Lower lobe of right lung (tissue), 2 donors: ENCODE data around the gene PAQR4. TPM values are rescaled to one million over a fixed set of nuclear protein-coding genes. Genes with fewer than 3 reads are reported as not detected.

Experiments
- ATAC-seq, 2 donors: fragments of 200-7000 bp; cut with Tn5 transposase; one replicate each; pipeline ENCODE4 v1.9.1; 2020 to 2022; ENCODE audit warnings: mild to moderate bottlenecking in 2 of 2, moderate library complexity in 2 of 2
- DNase-seq: peaks from one replicate; pipeline ENCODE4 v3.0.0-alpha.2; 2020
- H3K27ac ChIP-seq: fragments of 200-600 bp; one replicate; pipeline ENCODE4 v1.8.0; 2022
- H3K27me3 ChIP-seq: fragments of 200-600 bp; one replicate; pipeline ENCODE4 v1.8.0; 2022; ENCODE audit warnings: low read depth
- H3K36me3 ChIP-seq: fragments of 200-600 bp; one replicate; pipeline ENCODE4 v1.8.0; 2022; ENCODE audit warnings: mild to moderate bottlenecking
- H3K4me1 ChIP-seq: fragments of 200-600 bp; one replicate; pipeline ENCODE4 v1.8.0; 2022
- H3K4me3 ChIP-seq: fragments of 200-600 bp; one replicate; pipeline ENCODE4 v1.8.0; 2022; ENCODE audit warnings: mild to moderate bottlenecking
- H3K9me3 ChIP-seq: fragments of 200-600 bp; one replicate; pipeline ENCODE4 v1.8.0; 2022
- intact Hi-C: fragments of 100-400 bp; cut with DNase I; formaldehyde crosslinking; loops from one replicate; pipeline ENCODE4 v1.11.0; 2022
- total RNA-seq: library from RNA; stranded (reverse); fragmentation: NEBNext Ultra II Directional; extraction: Animal tissue kit (Norgen Biotek cat#: 25700); gene quantifications from one replicate; pipeline ENCODE4 v1.2.1, GENCODE V29; 2021
- TF ChIP-seq, protein P1 (sequence below): fragments of 200-600 bp; IDR thresholded peaks from one replicate; pipeline ENCODE4 v1.8.0; 2022; ENCODE audit warnings: antibody characterized with exemption, mild to moderate bottlenecking
- donor health status: DM: no; HTN: yes; CAD: no; lungs with severe emphysema.

The PAQR4 gene
- total RNA-seq, 1 donor from 2014 or later = 10.8 TPM

DNA sequence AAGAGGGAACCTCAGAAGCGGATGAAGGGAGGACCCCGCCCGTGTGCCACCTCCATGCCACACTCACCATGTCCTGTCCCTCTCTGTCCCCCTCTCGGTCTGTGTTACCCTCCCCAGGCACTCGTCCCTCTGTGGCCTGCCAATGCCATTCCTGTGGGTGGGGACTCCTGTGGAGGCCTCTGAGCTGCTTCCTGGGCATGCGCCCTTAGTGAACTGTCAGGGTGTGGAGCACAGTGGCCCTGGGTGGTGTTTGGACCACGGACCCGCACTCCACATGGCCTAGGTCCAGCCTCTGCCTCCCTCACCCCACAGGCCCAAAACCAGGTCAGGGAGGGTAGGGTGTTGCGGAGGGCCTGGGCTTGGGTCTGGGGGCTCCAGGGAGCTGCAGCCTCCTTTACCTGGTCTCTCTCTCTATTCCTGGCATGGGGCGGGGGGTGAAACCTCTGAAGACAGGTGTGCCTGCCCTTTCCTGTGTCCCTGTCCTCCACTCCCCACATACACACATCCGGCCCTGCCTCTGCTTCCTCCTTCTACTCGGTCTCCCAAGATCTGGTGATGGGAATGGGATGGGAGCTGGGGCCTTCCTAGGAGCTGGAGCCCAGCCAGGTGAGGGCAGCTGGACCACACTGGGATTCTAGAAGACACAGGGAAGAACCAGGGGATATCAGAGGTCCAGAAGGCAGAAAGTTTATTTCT is 22.6 kb downstream of the PAQR4 start:
- Histone ChIP-seq H3K36me3 (no peaks in the 10 kb centered on the region), H3K4me1 (no peaks in the 10 kb centered on the region), H3K9me3 (no peaks in the 10 kb centered on the region), H3K27ac (no peak overlapping the region), H3K27me3 (peaks cover 9% of the 10 kb centered on the region), H3K4me3 (no peak overlapping the region)
- intact Hi-C loops = no loop called here
- DNase-seq (no peak), ATAC-seq (no peak)
- TF ChIP-seq, protein P1, sequence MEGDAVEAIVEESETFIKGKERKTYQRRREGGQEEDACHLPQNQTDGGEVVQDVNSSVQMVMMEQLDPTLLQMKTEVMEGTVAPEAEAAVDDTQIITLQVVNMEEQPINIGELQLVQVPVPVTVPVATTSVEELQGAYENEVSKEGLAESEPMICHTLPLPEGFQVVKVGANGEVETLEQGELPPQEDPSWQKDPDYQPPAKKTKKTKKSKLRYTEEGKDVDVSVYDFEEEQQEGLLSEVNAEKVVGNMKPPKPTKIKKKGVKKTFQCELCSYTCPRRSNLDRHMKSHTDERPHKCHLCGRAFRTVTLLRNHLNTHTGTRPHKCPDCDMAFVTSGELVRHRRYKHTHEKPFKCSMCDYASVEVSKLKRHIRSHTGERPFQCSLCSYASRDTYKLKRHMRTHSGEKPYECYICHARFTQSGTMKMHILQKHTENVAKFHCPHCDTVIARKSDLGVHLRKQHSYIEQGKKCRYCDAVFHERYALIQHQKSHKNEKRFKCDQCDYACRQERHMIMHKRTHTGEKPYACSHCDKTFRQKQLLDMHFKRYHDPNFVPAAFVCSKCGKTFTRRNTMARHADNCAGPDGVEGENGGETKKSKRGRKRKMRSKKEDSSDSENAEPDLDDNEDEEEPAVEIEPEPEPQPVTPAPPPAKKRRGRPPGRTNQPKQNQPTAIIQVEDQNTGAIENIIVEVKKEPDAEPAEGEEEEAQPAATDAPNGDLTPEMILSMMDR = no peak

DNA sequence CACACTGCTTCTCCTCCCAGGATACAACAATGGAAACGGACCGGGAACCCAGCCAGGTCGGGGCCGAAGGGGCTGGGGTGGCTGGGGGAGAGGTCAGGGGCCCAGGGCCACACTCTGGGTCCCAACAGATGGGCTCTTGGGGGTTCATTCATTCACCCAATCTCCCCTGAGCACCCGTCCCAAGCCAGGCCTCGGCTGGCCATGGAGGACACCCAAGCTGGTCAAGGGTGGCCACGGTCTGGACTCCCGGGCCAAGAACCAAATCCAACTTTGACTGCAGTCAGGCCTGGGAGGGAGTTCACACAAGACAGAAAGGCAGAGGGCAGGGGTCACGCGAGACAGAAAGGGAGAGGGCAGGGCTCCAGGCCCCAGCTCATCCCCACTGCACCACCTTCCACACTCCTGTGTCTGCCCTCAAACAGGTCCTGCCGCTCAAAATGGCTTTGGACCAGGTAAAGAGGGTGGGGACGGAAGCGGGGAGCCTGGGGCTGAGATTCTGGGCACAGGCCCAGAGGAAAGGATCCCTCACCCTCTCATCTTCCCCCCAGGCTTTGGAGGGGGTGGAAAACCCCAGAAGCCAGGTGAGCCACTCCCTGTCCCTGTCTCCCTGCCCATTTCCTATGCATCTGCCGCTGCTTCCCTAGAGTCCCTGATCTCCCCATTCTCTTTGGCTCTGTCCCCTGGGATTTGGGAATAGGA is 23.4 kb downstream of the PAQR4 start:
- DNase-seq = no peak
- Histone ChIP-seq H3K9me3 (no peaks in the 10 kb centered on the region), H3K4me3 (no peak overlapping the region), H3K27me3 (peaks cover 4% of the 10 kb centered on the region), H3K4me1 (no peaks in the 10 kb centered on the region), H3K36me3 (no peaks in the 10 kb centered on the region), H3K27ac (no peak overlapping the region)
- intact Hi-C loops = no loop called here
- TF ChIP-seq, protein P1 = no peak
- no peak for ATAC-seq

DNA sequence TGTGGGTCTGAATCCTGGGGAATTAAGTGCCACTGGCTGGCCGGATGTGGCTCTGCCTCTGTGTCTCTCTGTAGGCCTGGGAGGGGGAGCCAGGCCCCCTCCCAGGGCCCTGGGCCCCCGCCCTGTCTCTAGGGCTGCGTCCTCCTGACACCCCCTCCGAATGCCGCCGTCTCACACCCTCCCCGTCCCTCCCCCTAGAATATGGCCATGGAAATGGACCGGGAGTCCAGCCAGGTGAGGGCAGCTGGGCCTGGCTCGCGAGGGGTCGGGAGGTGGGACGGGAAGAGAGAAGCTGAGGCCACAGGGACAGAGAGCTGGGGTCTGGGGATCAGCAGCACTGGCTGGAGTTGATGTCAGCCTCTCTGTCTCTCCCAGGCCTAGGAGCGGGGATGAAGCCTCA is 27.1 kb downstream of the PAQR4 start:
- intact Hi-C loops = no loop called here
- H3K36me3 ChIP-seq = no peaks in the 10 kb centered on the region
- H3K27me3 ChIP-seq = no peaks in the 10 kb centered on the region
- TF ChIP-seq, protein P1 = no peak
- no peak for DNase-seq
- H3K4me1 ChIP-seq = no peaks in the 10 kb centered on the region
- H3K9me3 ChIP-seq = no peaks in the 10 kb centered on the region
- ATAC-seq = no peak
- no peak overlapping the region for H3K27ac ChIP-seq
- H3K4me3 ChIP-seq = no peak overlapping the region

DNA sequence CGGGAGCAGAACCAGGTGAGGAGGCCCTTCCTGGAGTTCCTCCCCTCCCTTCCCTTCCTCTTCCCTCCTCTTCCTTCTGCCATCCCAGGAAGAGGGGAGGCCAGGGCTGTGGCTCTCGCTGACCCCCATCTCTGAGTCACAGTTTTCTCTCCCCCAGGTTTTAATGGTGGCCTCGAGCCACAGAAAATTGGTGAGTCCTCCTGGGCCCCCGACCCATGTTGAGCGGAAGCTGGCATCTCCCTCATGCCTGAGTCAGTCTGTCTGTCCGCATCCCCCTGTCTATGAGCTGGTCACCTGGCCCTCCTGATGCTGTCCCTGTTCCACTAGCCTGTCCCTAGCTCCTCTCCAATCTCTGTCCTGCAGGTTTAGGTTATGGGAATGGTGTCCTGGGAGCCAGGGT is 30.8 kb downstream of the PAQR4 start:
- Histone ChIP-seq H3K4me3 (no peak overlapping the region), H3K4me1 (peaks cover 2% of the 10 kb centered on the region), H3K9me3 (no peaks in the 10 kb centered on the region), H3K36me3 (no peaks in the 10 kb centered on the region), H3K27ac (no peak overlapping the region), H3K27me3 (peaks cover 1% of the 10 kb centered on the region)
- intact Hi-C loops = no loop called here
- TF ChIP-seq, protein P1 = no peak
- no peak for ATAC-seq
- DNase-seq = no peak

DNA sequence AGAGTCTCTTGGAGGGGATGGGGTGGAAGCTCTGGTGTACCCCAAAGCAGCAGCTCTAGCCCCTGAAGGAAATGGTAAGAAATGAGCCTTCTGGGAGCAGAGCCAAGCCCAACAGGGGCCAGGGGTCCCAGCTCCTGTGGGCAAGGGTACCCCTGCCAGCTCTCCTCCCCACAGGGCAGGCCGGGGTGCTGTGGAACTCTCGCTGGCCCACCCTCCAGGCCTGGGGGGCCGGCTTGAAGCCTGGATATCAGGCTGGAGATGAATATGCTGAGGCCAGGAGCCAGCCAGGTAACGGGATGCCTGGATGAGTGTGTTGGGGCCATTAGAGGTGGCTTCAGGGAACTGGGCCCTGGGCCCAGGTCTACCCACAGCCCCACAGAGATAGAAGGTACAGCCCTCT is 31.4 kb downstream of the PAQR4 start:
- intact Hi-C loops = no loop called here
- DNase-seq (no peak), ATAC-seq (no peak)
- TF ChIP-seq, protein P1 = no peak
- H3K27ac ChIP-seq = no peak overlapping the region
- no peaks in the 10 kb centered on the region for H3K9me3 ChIP-seq
- H3K27me3 ChIP-seq = peaks cover 5% of the 10 kb centered on the region
- peaks cover 4% of the 10 kb centered on the region for H3K4me1 ChIP-seq
- H3K4me3 ChIP-seq = no peak overlapping the region
- no peaks in the 10 kb centered on the region for H3K36me3 ChIP-seq
